Measurements from ENCODE around the gene HOXB7. TPM values are rescaled to one million over a fixed set of nuclear protein-coding genes. Genes with fewer than 3 reads are reported as not detected.

HOXB7 gene
- total and polyA plus RNA-seq, 10 of the 15 experiments (the other 5 are each of a cell fraction or from before 2014, with no cell fraction given) = 2.8 to 7.4 (median 4.2) TPM

DNA sequence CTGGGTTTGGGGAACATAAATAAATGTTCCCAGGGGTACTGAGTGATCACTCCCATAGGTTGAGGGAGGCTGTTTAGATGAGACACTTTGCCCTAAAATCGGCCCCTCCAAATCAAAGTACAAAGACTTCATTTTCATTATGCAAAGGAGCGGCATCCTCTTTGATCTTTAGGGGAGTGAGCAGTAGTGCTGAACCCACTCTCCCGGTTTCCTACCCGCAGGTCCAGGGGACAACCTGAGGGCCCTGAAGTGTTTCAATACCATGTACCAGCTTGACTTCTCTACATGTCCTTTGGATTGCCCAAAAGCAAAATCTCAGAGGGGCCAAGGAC is 9.6 kb downstream of the HOXB7 start:
- Histone ChIP-seq H4K20me1 (ENCODE audit: control insufficient read depth, insufficient read depth) (no peaks in the 10 kb centered on the region), H3K36me3 (ENCODE audit: control insufficient read depth in 2 of 2, insufficient read depth in 2 of 2, low read length in 1 of 2) (no peaks in the 10 kb centered on the region), H3K79me2 (ENCODE audit: control insufficient read depth, insufficient read depth, low read length) (no peaks in the 10 kb centered on the region), H3K4me1 (ENCODE audit: control insufficient read depth, insufficient read depth, low read length) (peaks cover 10% of the 10 kb centered on the region), H3K9ac (ENCODE audit: control insufficient read depth, insufficient read depth, low read length) (no peak overlapping the region), H3K27me3 (replicated peaks in 1 of 2; ENCODE audit: control insufficient read depth in 2 of 2, insufficient read depth in 2 of 2, low read length in 1 of 2) (peaks cover 17 to 45% of the 10 kb centered on the region in 2 experiments), H3K9me3 (replicated peaks; ENCODE audit: control insufficient read depth, insufficient read depth, low read length) (no peaks in the 10 kb centered on the region), H3K4me3 (no peak overlapping the region), H3K4me2 (ENCODE audit: control insufficient read depth, insufficient read depth) (no peak overlapping the region), H3K27ac (ENCODE audit: control insufficient read depth, insufficient read depth) (no peak overlapping the region), H2AFZ (ENCODE audit: control insufficient read depth, low read depth, low read length) (no peak overlapping the region)
- CTCF ChIA-PET = interaction anchor here (0.6 to 1.9 kb wide), 14 partner anchors 9 to 583 kb away, joined by 3 to 7 read pairs (median 4); partner anchors contain the start of gene HOXB7
- FAIRE-seq (no peak), ATAC-seq (no peak), DNase-seq (ENCODE audit: low read depth, low spot score) (no peak)
- BruUV-seq (replicated peaks) = no TSS peak
- RAD21 ChIA-PET (ENCODE audit: unreplicated experiment) = interaction anchor here (0.6 to 2.1 kb wide), 10 partner anchors 8 to 576 kb away, joined by 3 to 8 read pairs (median 3); partner anchors contain the start of genes HOXB5 and HOXB9
- in situ Hi-C loops (cut with MboI) = no loop called here
- intact Hi-C loops (cut with micrococcal nuclease; ENCODE audit: unreplicated experiment) = no loop called here
- 56% methylated on average over 4 of the region's 4 CpGs for WGBS (ENCODE audit: insufficient coverage, insufficient replicate concordance, low lambda C conversion rate, missing lambda C conversion rate)
- POLR2A ChIA-PET = interaction anchor here (0.6 to 1.7 kb wide), 3 partner anchors 17 to 487 kb away, joined by 3 to 11 read pairs (median 3); no protein-coding TSS in a partner anchor
- SMC1A ChIA-PET (ENCODE audit: uncharacterized antibody, unreplicated experiment) = interaction anchor here (0.9 to 2.3 kb wide), 5 partner anchors 9 to 343 kb away, joined by 3 to 8 read pairs (median 5); partner anchors contain the start of gene HOXB8
- TF ChIP-seq, protein P1, sequence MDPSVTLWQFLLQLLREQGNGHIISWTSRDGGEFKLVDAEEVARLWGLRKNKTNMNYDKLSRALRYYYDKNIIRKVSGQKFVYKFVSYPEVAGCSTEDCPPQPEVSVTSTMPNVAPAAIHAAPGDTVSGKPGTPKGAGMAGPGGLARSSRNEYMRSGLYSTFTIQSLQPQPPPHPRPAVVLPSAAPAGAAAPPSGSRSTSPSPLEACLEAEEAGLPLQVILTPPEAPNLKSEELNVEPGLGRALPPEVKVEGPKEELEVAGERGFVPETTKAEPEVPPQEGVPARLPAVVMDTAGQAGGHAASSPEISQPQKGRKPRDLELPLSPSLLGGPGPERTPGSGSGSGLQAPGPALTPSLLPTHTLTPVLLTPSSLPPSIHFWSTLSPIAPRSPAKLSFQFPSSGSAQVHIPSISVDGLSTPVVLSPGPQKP (IDR thresholded peaks at IDR 0.05; ENCODE audit: low read depth, low read length) = no peak
- TF ChIP-seq FOS (IDR thresholded peaks at IDR 0.05; ENCODE audit: borderline replicate concordance, extremely low read depth, insufficient read length) (no peak), MYC (IDR thresholded peaks at IDR 0.05; ENCODE audit: insufficient read depth, insufficient read length, insufficient replicate concordance, low read length, severe bottlenecking) (no peak), CHD1 (IDR thresholded peaks at IDR 0.05; ENCODE audit: low read depth, low read length) (no peak), SIN3A (IDR thresholded peaks at IDR 0.05; ENCODE audit: low read depth, low read length) (no peak), MEF2A (IDR thresholded peaks at IDR 0.05; ENCODE audit: insufficient read depth, low read depth, low read length) (no peak), EP300 (IDR thresholded peaks at IDR 0.05; ENCODE audit: borderline replicate concordance in 1 of 2, control insufficient read depth in 1 of 2, low read depth in 2 of 2, low read length in 2 of 2) (no peak), KAT2A (conservative IDR thresholded peaks at IDR 0.05; ENCODE audit: control insufficient read depth, low read depth, low read length) (no peak), BCL11A (IDR thresholded peaks at IDR 0.05; ENCODE audit: low read depth, low read length) (no peak), CBFB (IDR thresholded peaks at IDR 0.05; ENCODE audit: low read depth) (no peak), PAX5 (IDR thresholded peaks at IDR 0.05; ENCODE audit: borderline replicate concordance, low read depth, low read length) (no peak), WRNIP1 (IDR thresholded peaks at IDR 0.05; ENCODE audit: borderline replicate concordance, low read depth, low read length) (no peak), SREBF2 (IDR thresholded peaks at IDR 0.05; ENCODE audit: low read length) (no peak), SREBF1 (IDR thresholded peaks at IDR 0.05; ENCODE audit: low read length) (no peak), EED (IDR thresholded peaks at IDR 0.05; ENCODE audit: low read depth) (no peak)
- TF ChIP-seq, protein P2, sequence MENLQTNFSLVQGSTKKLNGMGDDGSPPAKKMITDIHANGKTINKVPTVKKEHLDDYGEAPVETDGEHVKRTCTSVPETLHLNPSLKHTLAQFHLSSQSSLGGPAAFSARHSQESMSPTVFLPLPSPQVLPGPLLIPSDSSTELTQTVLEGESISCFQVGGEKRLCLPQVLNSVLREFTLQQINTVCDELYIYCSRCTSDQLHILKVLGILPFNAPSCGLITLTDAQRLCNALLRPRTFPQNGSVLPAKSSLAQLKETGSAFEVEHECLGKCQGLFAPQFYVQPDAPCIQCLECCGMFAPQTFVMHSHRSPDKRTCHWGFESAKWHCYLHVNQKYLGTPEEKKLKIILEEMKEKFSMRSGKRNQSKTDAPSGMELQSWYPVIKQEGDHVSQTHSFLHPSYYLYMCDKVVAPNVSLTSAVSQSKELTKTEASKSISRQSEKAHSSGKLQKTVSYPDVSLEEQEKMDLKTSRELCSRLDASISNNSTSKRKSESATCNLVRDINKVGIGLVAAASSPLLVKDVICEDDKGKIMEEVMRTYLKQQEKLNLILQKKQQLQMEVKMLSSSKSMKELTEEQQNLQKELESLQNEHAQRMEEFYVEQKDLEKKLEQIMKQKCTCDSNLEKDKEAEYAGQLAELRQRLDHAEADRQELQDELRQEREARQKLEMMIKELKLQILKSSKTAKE (IDR thresholded peaks at IDR 0.05; ENCODE audit: low read depth, poor library complexity, severe bottlenecking) = no peak
- TF ChIP-seq, protein P3, sequence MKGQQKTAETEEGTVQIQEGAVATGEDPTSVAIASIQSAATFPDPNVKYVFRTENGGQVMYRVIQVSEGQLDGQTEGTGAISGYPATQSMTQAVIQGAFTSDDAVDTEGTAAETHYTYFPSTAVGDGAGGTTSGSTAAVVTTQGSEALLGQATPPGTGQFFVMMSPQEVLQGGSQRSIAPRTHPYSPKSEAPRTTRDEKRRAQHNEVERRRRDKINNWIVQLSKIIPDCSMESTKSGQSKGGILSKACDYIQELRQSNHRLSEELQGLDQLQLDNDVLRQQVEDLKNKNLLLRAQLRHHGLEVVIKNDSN (IDR thresholded peaks at IDR 0.05; ENCODE audit: borderline replicate concordance, extremely low read length, insufficient read depth, low read depth, low read length) = no peak
- TF ChIP-seq, protein P4, sequence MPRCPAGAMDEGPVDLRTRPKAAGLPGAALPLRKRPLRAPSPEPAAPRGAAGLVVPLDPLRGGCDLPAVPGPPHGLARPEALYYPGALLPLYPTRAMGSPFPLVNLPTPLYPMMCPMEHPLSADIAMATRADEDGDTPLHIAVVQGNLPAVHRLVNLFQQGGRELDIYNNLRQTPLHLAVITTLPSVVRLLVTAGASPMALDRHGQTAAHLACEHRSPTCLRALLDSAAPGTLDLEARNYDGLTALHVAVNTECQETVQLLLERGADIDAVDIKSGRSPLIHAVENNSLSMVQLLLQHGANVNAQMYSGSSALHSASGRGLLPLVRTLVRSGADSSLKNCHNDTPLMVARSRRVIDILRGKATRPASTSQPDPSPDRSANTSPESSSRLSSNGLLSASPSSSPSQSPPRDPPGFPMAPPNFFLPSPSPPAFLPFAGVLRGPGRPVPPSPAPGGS (IDR thresholded peaks at IDR 0.05; ENCODE audit: borderline replicate concordance, insufficient read depth, low read depth, low read length, poor library complexity, severe bottlenecking) = no peak

Data from GM12878 (cell line).